A673 (cell line): ENCODE data around the gene MVP. TPM values are rescaled to one million over a fixed set of nuclear protein-coding genes. Genes with fewer than 3 reads are reported as not detected.
A peak's percentile ranks its signal among the peaks of the same experiment; 100 is the strongest.
"Not testable (repeated sequence)": the region's sequence is repeated elsewhere in the genome, so short reads cannot be mapped to it uniquely, and the experiment has no call there.

Experiments used
- Bru-seq: library from RNA; stranded (reverse); fragments of 400-500 nt; gene quantifications from one replicate; lab custom pipeline; 2021; lab: Mats Ljungman, UMichigan
- BruChase-seq, 2 experiments: library from RNA; stranded (reverse); fragments of 400-500 nt; gene quantifications; one replicate each; lab custom pipeline; 2021; lab: Mats Ljungman, UMichigan
- BruUV-seq: library from RNA; stranded (reverse); fragments of 400-500 nt; replicated peaks from 2 replicates; lab custom pipeline; 2021; lab: Mats Ljungman, UMichigan
- CTCF ChIA-PET: fragments of 300-600 bp; sonication (Branson Sonifier 250); formaldehyde crosslinking; loops from one replicate; lab custom pipeline; 2022; ENCODE audit warnings: antibody characterized with exemption; lab: Charles Lee
- POLR2A ChIA-PET: fragments of 300-600 bp; sonication (Branson Sonifier 250); formaldehyde crosslinking; loops from one replicate; lab custom pipeline; 2022; ENCODE audit warnings: antibody characterized with exemption; ENCODE audit not compliant: low non-redundant PET; lab: Charles Lee
- DNase-seq: peaks from one replicate; pipeline ENCODE4 v3.0.0-alpha.2; 2015; ENCODE audit warnings: low spot score
- H3K27ac ChIP-seq: fragments of 200-600 bp; sonication (generic); 2 replicates; pipeline ENCODE4 v1.5.1; 2016; ENCODE audit warnings: mixed run types, low read depth, mild to moderate bottlenecking, mixed read lengths, antibody characterized with exemption, low read length; ENCODE audit not compliant: poor library complexity, severe bottlenecking
- H3K27me3 ChIP-seq: fragments of 200-600 bp; sonication (generic); replicated peaks from 2 replicates; pipeline ENCODE4 v1.6.1; 2017; ENCODE audit warnings: mixed run types, low read depth, mild to moderate bottlenecking, mixed read lengths, antibody characterized with exemption, low read length; ENCODE audit not compliant: insufficient read depth, poor library complexity
- H3K36me3 ChIP-seq: fragments of 200-600 bp; sonication (generic); 2 replicates; pipeline ENCODE4 v1.6.1; 2016; ENCODE audit warnings: mixed run types, mild to moderate bottlenecking, mixed read lengths, antibody characterized with exemption, low read length; ENCODE audit not compliant: insufficient read depth, poor library complexity, severe bottlenecking
- H3K4me1 ChIP-seq: fragments of 200-600 bp; sonication (generic); 2 replicates; pipeline ENCODE4 v1.6.1; 2017; ENCODE audit warnings: mixed run types, mild to moderate bottlenecking, mixed read lengths, antibody characterized with exemption, low read length; ENCODE audit not compliant: insufficient read depth, poor library complexity, severe bottlenecking
- H3K4me3 ChIP-seq: fragments of 200-600 bp; sonication (generic); 2 replicates; pipeline ENCODE4 v1.5.1; 2016; ENCODE audit warnings: low read depth, mixed run types, mild to moderate bottlenecking, mixed read lengths, low read length; ENCODE audit not compliant: poor library complexity, severe bottlenecking
- H3K9me3 ChIP-seq: fragments of 200-600 bp; sonication (generic); 2 replicates; pipeline ENCODE4 v1.6.1; 2016; ENCODE audit warnings: mixed run types, low read depth, mild to moderate bottlenecking, mixed read lengths, antibody characterized with exemption, low read length; ENCODE audit not compliant: poor library complexity, severe bottlenecking
- EZH2 ChIP-seq: fragments of 200-600 bp; sonication (generic); IDR thresholded peaks from 2 replicates; pipeline ENCODE4 v1.6.1; 2017; ENCODE audit warnings: borderline replicate concordance, low read depth, mild to moderate bottlenecking, mixed read lengths, antibody characterized with exemption, low read length; ENCODE audit not compliant: poor library complexity, severe bottlenecking
- intact Hi-C: fragments of 100-400 bp; cut with micrococcal nuclease; formaldehyde crosslinking; loops from one replicate; pipeline ENCODE4 v1.10.0; 2022; ENCODE audit not compliant: unreplicated experiment
- long read RNA-seq: library from polyadenylated mRNA; stranded (forward); transcript quantifications from one replicate; pipeline ENCODE4 v2.0.0, GENCODE V29; 2022
- total RNA-seq: library from RNA; stranded (reverse); gene quantifications from 2 replicates; pipeline ENCODE4 v1.2.3, GENCODE V29; 2021
- TF ChIP-seq, protein P1 (sequence below): fragments of 300-800, 200-600 bp; sonication (generic); conservative IDR thresholded peaks from 2 replicates; pipeline ENCODE4 v1.5.1; 2017; ENCODE audit warnings: low read depth, mild to moderate bottlenecking, antibody characterized with exemption, low read length, moderate library complexity, mixed read lengths

The MVP gene
- 5.6 and 7.1 TPM in 2 replicates for total RNA-seq
- percentile 31 among the genes with signal in this experiment for Bru-seq, nascent RNA
- BruChase-seq, experiment 1, labeled RNA remaining after a 2-hour chase = percentile 38 among the genes with signal in this experiment
- BruChase-seq, experiment 2, labeled RNA remaining after a 6-hour chase = percentile 47 among the genes with signal in this experiment
- long read RNA-seq, transcript MVP-201 (15 exons, 2,870 nt) = major isoform, 11 of 23 reads
- long read RNA-seq, partial matches to known transcripts = 3 of 23 reads
- long read RNA-seq, other reads (novel, unspliced or antisense) = 6 of 23 reads

DNA sequence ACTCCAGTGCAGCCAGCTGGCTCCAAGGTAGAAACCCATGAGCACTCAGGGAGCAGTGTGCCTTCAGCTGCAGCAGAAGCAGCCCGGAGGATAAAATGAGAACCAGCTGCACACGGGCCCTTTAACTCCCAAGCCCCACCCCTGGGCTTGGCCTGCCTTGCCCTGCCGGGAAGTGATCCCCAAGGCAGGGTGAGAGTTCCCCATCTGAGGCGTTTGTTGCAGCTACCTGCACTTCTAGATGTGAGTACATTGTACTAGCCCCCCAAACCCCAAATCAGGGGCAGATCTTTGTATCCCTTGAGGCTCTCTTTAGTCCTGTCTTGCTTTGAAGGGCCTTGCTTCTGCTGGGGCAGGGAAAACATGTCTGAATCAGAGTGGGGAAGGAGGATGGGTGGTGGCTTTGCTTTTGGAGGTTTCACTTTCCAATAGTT is at the start of gene MVP:
TSS of gene MVP (plus strand) at position 192 of the 431 bp plus-strand sequence. CDS start 10,088 bp downstream, outside the sequence.
- Histone ChIP-seq H3K4me3 (peak within 1 kb of the TSS; percentile 31), H3K36me3 (peaks cover 22% of the 10 kb centered on the region), H3K27ac (peak within 1 kb of the TSS; percentile 39), H3K9me3 (no peaks in the 10 kb centered on the region), H3K27me3 (no peaks in the 10 kb centered on the region), H3K4me1 (peaks cover 44% of the 10 kb centered on the region)
- CTCF ChIA-PET = interaction anchor here (1.0 kb wide), 1 partner anchor 29 kb away, joined by 3 read pairs; no protein-coding TSS in a partner anchor
- peak; percentile 59 for DNase-seq
- POLR2A ChIA-PET = no interaction called here
- TF ChIP-seq, protein P1, sequence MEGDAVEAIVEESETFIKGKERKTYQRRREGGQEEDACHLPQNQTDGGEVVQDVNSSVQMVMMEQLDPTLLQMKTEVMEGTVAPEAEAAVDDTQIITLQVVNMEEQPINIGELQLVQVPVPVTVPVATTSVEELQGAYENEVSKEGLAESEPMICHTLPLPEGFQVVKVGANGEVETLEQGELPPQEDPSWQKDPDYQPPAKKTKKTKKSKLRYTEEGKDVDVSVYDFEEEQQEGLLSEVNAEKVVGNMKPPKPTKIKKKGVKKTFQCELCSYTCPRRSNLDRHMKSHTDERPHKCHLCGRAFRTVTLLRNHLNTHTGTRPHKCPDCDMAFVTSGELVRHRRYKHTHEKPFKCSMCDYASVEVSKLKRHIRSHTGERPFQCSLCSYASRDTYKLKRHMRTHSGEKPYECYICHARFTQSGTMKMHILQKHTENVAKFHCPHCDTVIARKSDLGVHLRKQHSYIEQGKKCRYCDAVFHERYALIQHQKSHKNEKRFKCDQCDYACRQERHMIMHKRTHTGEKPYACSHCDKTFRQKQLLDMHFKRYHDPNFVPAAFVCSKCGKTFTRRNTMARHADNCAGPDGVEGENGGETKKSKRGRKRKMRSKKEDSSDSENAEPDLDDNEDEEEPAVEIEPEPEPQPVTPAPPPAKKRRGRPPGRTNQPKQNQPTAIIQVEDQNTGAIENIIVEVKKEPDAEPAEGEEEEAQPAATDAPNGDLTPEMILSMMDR = no peak
- no peak for TF ChIP-seq EZH2
- no TSS peak for BruUV-seq
- intact Hi-C loops = no loop called here

DNA sequence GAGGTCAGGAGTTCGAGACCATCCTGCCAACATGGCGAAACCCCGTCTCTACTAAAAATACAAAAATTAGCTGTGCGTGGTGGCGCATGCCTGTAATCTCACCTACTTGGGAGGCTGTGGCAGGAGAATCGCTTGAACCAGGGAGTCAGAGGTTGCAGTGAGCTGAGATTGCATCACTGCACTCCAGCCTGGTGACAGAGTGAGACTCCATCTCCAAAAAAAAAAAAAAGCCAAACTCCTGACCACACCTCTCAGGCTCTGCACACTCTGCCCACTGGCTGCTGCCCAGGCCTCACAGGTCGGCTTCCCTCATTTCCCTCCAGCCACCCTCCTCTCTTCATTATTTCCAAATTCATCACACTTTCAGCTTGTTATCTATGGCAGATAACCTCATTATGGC is 47.9 kb upstream of the MVP start:
- H3K4me3 ChIP-seq, H3K27me3 ChIP-seq, CTCF ChIA-PET, H3K4me1 ChIP-seq, POLR2A ChIA-PET, H3K36me3 ChIP-seq, H3K27ac ChIP-seq, H3K9me3 ChIP-seq, BruUV-seq, intact Hi-C loops, DNase-seq: not testable (repeated sequence)

DNA sequence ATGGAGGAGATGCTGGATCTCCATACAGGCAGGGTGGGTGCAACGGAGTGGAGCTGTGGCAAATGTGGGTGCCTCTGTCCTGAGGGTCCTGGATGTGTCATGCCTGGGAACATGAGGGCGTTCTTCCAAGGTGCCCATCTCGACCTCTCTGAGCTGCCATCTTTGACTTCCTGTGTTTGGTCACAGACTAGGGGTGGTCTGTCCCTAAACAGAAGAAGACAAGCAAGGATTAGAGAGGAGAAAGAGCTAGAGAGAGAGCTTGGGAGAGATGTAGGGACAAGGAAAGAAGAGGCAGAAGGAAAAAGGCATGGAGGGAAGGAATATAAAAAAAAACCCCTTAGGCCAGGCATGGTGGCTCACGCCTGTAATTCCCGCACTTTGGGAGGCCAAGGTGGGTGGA is 45.5 kb upstream of the MVP start:
- Histone ChIP-seq H3K4me3 (no peak overlapping the region), H3K4me1 (no peaks in the 10 kb centered on the region), H3K27ac (no peak overlapping the region), H3K27me3 (no peaks in the 10 kb centered on the region), H3K9me3 (no peaks in the 10 kb centered on the region), H3K36me3 (no peaks in the 10 kb centered on the region)
- BruUV-seq = no TSS peak
- TF ChIP-seq, protein P1 = no peak
- no peak for TF ChIP-seq EZH2
- ChIA-PET CTCF (no interaction called here), POLR2A (no interaction called here)
- intact Hi-C loops = no loop called here
- no peak for DNase-seq
